Neuron (in vitro differentiated cells): ENCODE measurements around the gene APOBEC3C.
"Not testable (repeated sequence)": the region's sequence is repeated elsewhere in the genome, so short reads cannot be mapped to it uniquely, and the experiment has no call there.

Experiments used
- H2AFZ ChIP-seq: one replicate; pipeline ENCODE4 v1.6.1; 2013; ENCODE audit warnings: low read depth, mild to moderate bottlenecking, inconsistent platforms, low read length, moderate library complexity
- H3K27me3 ChIP-seq: one replicate; pipeline ENCODE4 v1.6.1; 2013; ENCODE audit warnings: low read length; ENCODE audit not compliant: insufficient read depth
- H3K36me3 ChIP-seq: one replicate; pipeline ENCODE4 v1.6.1; 2013; ENCODE audit warnings: low read length; ENCODE audit not compliant: insufficient read depth
- H3K4me1 ChIP-seq: one replicate; pipeline ENCODE4 v1.6.1; 2013; ENCODE audit warnings: low read length; ENCODE audit not compliant: insufficient read depth
- H3K4me3 ChIP-seq: 2 replicates; pipeline ENCODE4 v1.5.1; 2013; ENCODE audit warnings: mild to moderate bottlenecking, low read length, moderate library complexity
- H3K9me3 ChIP-seq: one replicate; pipeline ENCODE4 v1.6.1; 2013; ENCODE audit warnings: low read length

The APOBEC3C gene

GRCh38 chr22:39020021-39020651 lies 6.1 kb downstream of the APOBEC3C start:
- not testable (repeated sequence) for H3K4me1 ChIP-seq, H3K9me3 ChIP-seq, H3K27me3 ChIP-seq, H3K36me3 ChIP-seq, H2AFZ ChIP-seq
- H3K4me3 ChIP-seq, result peak overlapping the region; percentile 16

GRCh38 chr22:39021552-39022250 lies 7.6 kb downstream of the APOBEC3C start:
- H3K36me3 ChIP-seq, result no peaks in the 10 kb centered on the region
- no peaks in the 10 kb centered on the region for H3K9me3 ChIP-seq
- H3K4me1 ChIP-seq, result peaks cover 8% of the 10 kb centered on the region
- H3K4me3 ChIP-seq, result no peak overlapping the region
- H2AFZ ChIP-seq, result no peak overlapping the region
- H3K27me3 ChIP-seq, result no peaks in the 10 kb centered on the region

- peaks cover 7% of the 10 kb centered on the region for H3K4me1 ChIP-seq
- no peaks in the 10 kb centered on the region for H3K36me3 ChIP-seq
- H2AFZ ChIP-seq, result no peak overlapping the region
- no peaks in the 10 kb centered on the region for H3K9me3 ChIP-seq
- H3K4me3 ChIP-seq, result no peak overlapping the region
- no peaks in the 10 kb centered on the region for H3K27me3 ChIP-seq
Measured at GRCh38 chr22:39024519-39025308, 10.7 kb downstream of the APOBEC3C start.

GRCh38 chr22:39026509-39027150 lies 12.6 kb downstream of the APOBEC3C start:
- Histone ChIP-seq H3K9me3 (no peaks in the 10 kb centered on the region), H2AFZ (no peak overlapping the region), H3K36me3 (no peaks in the 10 kb centered on the region), H3K27me3 (no peaks in the 10 kb centered on the region), H3K4me1 (no peaks in the 10 kb centered on the region), H3K4me3 (no peak overlapping the region)

GRCh38 chr22:39027717-39028116 lies 13.7 kb downstream of the APOBEC3C start:
- no peaks in the 10 kb centered on the region for H3K9me3 ChIP-seq
- no peaks in the 10 kb centered on the region for H3K36me3 ChIP-seq
- H3K27me3 ChIP-seq, result no peaks in the 10 kb centered on the region
- H3K4me3 ChIP-seq, result no peak overlapping the region
- H3K4me1 ChIP-seq, result no peaks in the 10 kb centered on the region
- H2AFZ ChIP-seq, result no peak overlapping the region

GRCh38 chr22:39028281-39028680 lies 14.2 kb downstream of the APOBEC3C start:
- Histone ChIP-seq H3K36me3 (no peaks in the 10 kb centered on the region), H3K4me1 (no peaks in the 10 kb centered on the region), H3K27me3 (no peaks in the 10 kb centered on the region), H2AFZ (no peak overlapping the region), H3K9me3 (no peaks in the 10 kb centered on the region), H3K4me3 (no peak overlapping the region)

GRCh38 chr22:39029227-39029626 lies 15.2 kb downstream of the APOBEC3C start:
- Histone ChIP-seq H2AFZ (no peak overlapping the region), H3K36me3 (no peaks in the 10 kb centered on the region), H3K4me1 (no peaks in the 10 kb centered on the region), H3K4me3 (no peak overlapping the region), H3K9me3 (no peaks in the 10 kb centered on the region), H3K27me3 (no peaks in the 10 kb centered on the region)

GRCh38 chr22:39030705-39031104 lies 16.6 kb downstream of the APOBEC3C start:
- Histone ChIP-seq H3K4me3 (no peak overlapping the region), H2AFZ (no peak overlapping the region), H3K36me3 (no peaks in the 10 kb centered on the region), H3K9me3 (no peaks in the 10 kb centered on the region), H3K27me3 (no peaks in the 10 kb centered on the region), H3K4me1 (no peaks in the 10 kb centered on the region)

GRCh38 chr22:39031434-39032295 lies 17.6 kb downstream of the APOBEC3C start:
- H3K27me3 ChIP-seq, H3K4me1 ChIP-seq, H2AFZ ChIP-seq, H3K36me3 ChIP-seq, H3K9me3 ChIP-seq, H3K4me3 ChIP-seq: not testable (repeated sequence)

GRCh38 chr22:39037071-39037470 lies 23.0 kb downstream of the APOBEC3C start:
- not testable (repeated sequence) for H3K27me3 ChIP-seq

GRCh38 chr22:39039306-39040126 lies 25.5 kb downstream of the APOBEC3C start:
- no peak overlapping the region for H3K4me3 ChIP-seq
- H2AFZ ChIP-seq, result no peak overlapping the region
- H3K4me1 ChIP-seq, result peaks cover 13% of the 10 kb centered on the region
- H3K9me3 ChIP-seq, result no peaks in the 10 kb centered on the region
- no peaks in the 10 kb centered on the region for H3K27me3 ChIP-seq
- H3K36me3 ChIP-seq, result no peaks in the 10 kb centered on the region

More at GRCh38 chr22:39037071-39037470, 23.0 kb downstream of the APOBEC3C start:
- H3K4me3 ChIP-seq, H3K36me3 ChIP-seq, H3K9me3 ChIP-seq, H2AFZ ChIP-seq: not testable (repeated sequence)
- H3K4me1 ChIP-seq, result peaks cover 13% of the 10 kb centered on the region

GRCh38 chr22:39040155-39040537 lies 26.1 kb downstream of the APOBEC3C start:
- not testable (repeated sequence) for H3K36me3 ChIP-seq, H3K9me3 ChIP-seq, H3K27me3 ChIP-seq, H2AFZ ChIP-seq
- H3K4me1 ChIP-seq, result peaks cover 13% of the 10 kb centered on the region
- H3K4me3 ChIP-seq, result peak overlapping the region; percentile 31
